HepG2 (cell line): ENCODE results near the gene SLCO2B1. TPM values are rescaled to one million over a fixed set of nuclear protein-coding genes. Genes with fewer than 3 reads are reported as not detected.

Source experiments
- CCDC6 ChIP-seq: sonication (generic); formaldehyde crosslinking; IDR thresholded peaks from 2 replicates; pipeline ENCODE4 v1.8.1; 2022; ENCODE audit warnings: mild to moderate bottlenecking, missing genetic modification reagents, moderate library complexity
- ELF3 ChIP-seq: IDR thresholded peaks from 2 replicates; pipeline ENCODE4 v1.6.1; 2016; ENCODE audit warnings: missing genetic modification reagents, missing compliant biosample characterization
- KLF9 ChIP-seq: IDR thresholded peaks from 2 replicates; pipeline ENCODE4 v1.6.1; 2016; ENCODE audit warnings: low read depth
- PRMT3 ChIP-seq: sonication (generic); formaldehyde crosslinking; IDR thresholded peaks from 2 replicates; pipeline ENCODE4 v1.8.1; 2022; ENCODE audit warnings: low read depth, mild to moderate bottlenecking, moderate library complexity, missing genetic modification reagents, borderline replicate concordance
- TOPORS ChIP-seq: sonication (generic); formaldehyde crosslinking; IDR thresholded peaks from 2 replicates; pipeline ENCODE4 v1.8.0; 2023; ENCODE audit warnings: mild to moderate bottlenecking, missing genetic modification reagents
- ZNF160 ChIP-seq: sonication (generic); formaldehyde crosslinking; IDR thresholded peaks from 2 replicates; pipeline ENCODE4 v1.8.0; 2022; ENCODE audit warnings: mild to moderate bottlenecking, inconsistent platforms, missing genetic modification reagents
- ZNF253 ChIP-seq: sonication (generic); formaldehyde crosslinking; IDR thresholded peaks from 2 replicates; pipeline ENCODE4 v1.8.0; 2022; ENCODE audit warnings: mild to moderate bottlenecking, missing genetic modification reagents, borderline replicate concordance
- ZNF260 ChIP-seq: sonication (generic); formaldehyde crosslinking; IDR thresholded peaks from 2 replicates; pipeline ENCODE4 v1.4.0; 2020; ENCODE audit warnings: missing genetic modification reagents, low read depth, mild to moderate bottlenecking, borderline replicate concordance
- ZNF567 ChIP-seq: sonication (generic); formaldehyde crosslinking; IDR thresholded peaks from 2 replicates; pipeline ENCODE4 v1.8.1; 2023; ENCODE audit warnings: mild to moderate bottlenecking, missing genetic modification reagents, borderline replicate concordance
- ZNF607 ChIP-seq: sonication (generic); formaldehyde crosslinking; IDR thresholded peaks from 2 replicates; pipeline ENCODE4 v1.5.1; 2020; ENCODE audit warnings: missing genetic modification reagents, mild to moderate bottlenecking, borderline replicate concordance
- ZNF652 ChIP-seq: IDR thresholded peaks from 2 replicates; pipeline ENCODE4 v1.6.1; 2016; ENCODE audit warnings: low read depth, borderline replicate concordance
- ZNF75D ChIP-seq: sonication (generic); formaldehyde crosslinking; IDR thresholded peaks from 2 replicates; pipeline ENCODE4 v1.8.1; 2023; ENCODE audit warnings: missing genetic modification reagents, mild to moderate bottlenecking, borderline replicate concordance
- polyA plus RNA-seq, 8 experiments: library from polyadenylated mRNA; depleted of rRNA in 3 of 8; stranded (reverse) in 7 of 8; unstranded in 1 of 8; fragments of >200 nt; fragmentation: Illumina TruSeq in 4 of 8; extraction: Trizol in 4 of 8; gene quantifications; 2 replicates each; pipeline versions ENCODE4 v1.2.1 to v1.2.3, GENCODE V29; 2011 to 2016; ENCODE audit warnings: low read depth in 4 of 8, missing spikeins in 1 of 8, mixed read lengths in 1 of 8; ENCODE audit not compliant: insufficient read depth in 1 of 8
- total RNA-seq, 5 experiments: library from RNA; depleted of rRNA; stranded (reverse); fragments of >200 nt; fragmentation: Illumina TruSeq; extraction: Trizol; gene quantifications; 2 replicates each; pipeline ENCODE4 v1.2.3, GENCODE V29; 2016; ENCODE audit warnings: low read depth in 1 of 5
- TF ChIP-seq, protein P1 (sequence below): sonication (generic); formaldehyde crosslinking; IDR thresholded peaks from 2 replicates; pipeline ENCODE4 v1.9.0; 2021; ENCODE audit warnings: missing genetic modification reagents, mild to moderate bottlenecking, borderline replicate concordance
- TF ChIP-seq, protein P2 (sequence below): sonication (generic); formaldehyde crosslinking; IDR thresholded peaks from 2 replicates; pipeline ENCODE4 v1.4.0; 2020; ENCODE audit warnings: low read depth, mild to moderate bottlenecking, missing genetic modification reagents
- TF ChIP-seq, protein P3 (sequence below): sonication (generic); formaldehyde crosslinking; IDR thresholded peaks from 2 replicates; pipeline ENCODE4 v1.9.0; 2021; ENCODE audit warnings: mild to moderate bottlenecking, missing genetic modification reagents
- TF ChIP-seq, protein P4 (sequence below): sonication (generic); formaldehyde crosslinking; IDR thresholded peaks from 2 replicates; pipeline ENCODE4 v1.8.0; 2022; ENCODE audit warnings: mild to moderate bottlenecking, missing genetic modification reagents, moderate library complexity
- TF ChIP-seq, protein P5 (sequence below): sonication (generic); formaldehyde crosslinking; IDR thresholded peaks from 2 replicates; pipeline ENCODE4 v1.4.0; 2020; ENCODE audit warnings: mild to moderate bottlenecking, missing genetic modification reagents
- TF ChIP-seq, protein P6 (sequence below): sonication (generic); formaldehyde crosslinking; IDR thresholded peaks from 2 replicates; pipeline ENCODE4 v1.4.0; 2020; ENCODE audit warnings: missing genetic modification reagents

SLCO2B1 gene
- total and polyA plus RNA-seq, 2 of the 13 experiments (the other 11 are each of a cell fraction or from before 2014, with no cell fraction given), result 15.3 to 19.8 TPM

DNA sequence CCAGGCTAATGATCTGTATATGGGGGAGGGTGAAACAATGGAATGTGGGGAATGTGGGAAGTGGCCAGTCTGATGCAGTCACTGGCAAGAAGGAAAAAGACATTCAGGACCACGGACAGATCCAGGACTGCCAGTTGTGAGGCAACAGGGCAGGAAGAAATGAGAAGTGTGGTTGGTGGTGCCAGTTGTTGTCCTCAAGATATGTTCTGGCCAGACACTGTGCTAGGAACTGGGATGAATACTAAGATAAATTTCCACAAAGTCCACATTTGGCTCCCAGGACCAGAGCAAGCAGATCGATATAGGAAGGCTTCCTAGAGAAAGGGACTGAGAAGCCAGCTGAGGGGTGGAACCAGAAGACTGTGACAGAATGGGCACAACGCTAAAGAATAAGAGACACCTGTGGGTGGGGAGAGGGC lies 82.9 kb downstream of the SLCO2B1 start (continued):
- TF ChIP-seq ZNF160 (CRISPR knock-in tag), result no peak
- no peak for TF ChIP-seq CCDC6
- TF ChIP-seq ZNF75D (CRISPR knock-in tag), result 0 out of 2 replicates have a peak, but pooled peaks have one; percentile 54
- TF ChIP-seq ZNF253, result no peak
- no peak for TF ChIP-seq KLF9 (CRISPR knock-in tag)
- TF ChIP-seq ZNF567, result no peak
- TF ChIP-seq, protein P1, sequence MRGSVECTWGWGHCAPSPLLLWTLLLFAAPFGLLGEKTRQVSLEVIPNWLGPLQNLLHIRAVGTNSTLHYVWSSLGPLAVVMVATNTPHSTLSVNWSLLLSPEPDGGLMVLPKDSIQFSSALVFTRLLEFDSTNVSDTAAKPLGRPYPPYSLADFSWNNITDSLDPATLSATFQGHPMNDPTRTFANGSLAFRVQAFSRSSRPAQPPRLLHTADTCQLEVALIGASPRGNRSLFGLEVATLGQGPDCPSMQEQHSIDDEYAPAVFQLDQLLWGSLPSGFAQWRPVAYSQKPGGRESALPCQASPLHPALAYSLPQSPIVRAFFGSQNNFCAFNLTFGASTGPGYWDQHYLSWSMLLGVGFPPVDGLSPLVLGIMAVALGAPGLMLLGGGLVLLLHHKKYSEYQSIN (CRISPR knock-in tag), result no peak
- 0 out of 2 replicates have a peak, but pooled peaks have one; percentile 44 for TF ChIP-seq ZNF607 (CRISPR knock-in tag)
- no peak for TF ChIP-seq TOPORS
- TF ChIP-seq, protein P2, sequence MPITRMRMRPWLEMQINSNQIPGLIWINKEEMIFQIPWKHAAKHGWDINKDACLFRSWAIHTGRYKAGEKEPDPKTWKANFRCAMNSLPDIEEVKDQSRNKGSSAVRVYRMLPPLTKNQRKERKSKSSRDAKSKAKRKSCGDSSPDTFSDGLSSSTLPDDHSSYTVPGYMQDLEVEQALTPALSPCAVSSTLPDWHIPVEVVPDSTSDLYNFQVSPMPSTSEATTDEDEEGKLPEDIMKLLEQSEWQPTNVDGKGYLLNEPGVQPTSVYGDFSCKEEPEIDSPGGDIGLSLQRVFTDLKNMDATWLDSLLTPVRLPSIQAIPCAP (CRISPR knock-in tag), result no peak
- peak; percentile 72 for TF ChIP-seq ELF3 (CRISPR knock-in tag)
- TF ChIP-seq PRMT3 (CRISPR knock-in tag), result no peak
- TF ChIP-seq ZNF260, result no peak
- TF ChIP-seq, protein P3, sequence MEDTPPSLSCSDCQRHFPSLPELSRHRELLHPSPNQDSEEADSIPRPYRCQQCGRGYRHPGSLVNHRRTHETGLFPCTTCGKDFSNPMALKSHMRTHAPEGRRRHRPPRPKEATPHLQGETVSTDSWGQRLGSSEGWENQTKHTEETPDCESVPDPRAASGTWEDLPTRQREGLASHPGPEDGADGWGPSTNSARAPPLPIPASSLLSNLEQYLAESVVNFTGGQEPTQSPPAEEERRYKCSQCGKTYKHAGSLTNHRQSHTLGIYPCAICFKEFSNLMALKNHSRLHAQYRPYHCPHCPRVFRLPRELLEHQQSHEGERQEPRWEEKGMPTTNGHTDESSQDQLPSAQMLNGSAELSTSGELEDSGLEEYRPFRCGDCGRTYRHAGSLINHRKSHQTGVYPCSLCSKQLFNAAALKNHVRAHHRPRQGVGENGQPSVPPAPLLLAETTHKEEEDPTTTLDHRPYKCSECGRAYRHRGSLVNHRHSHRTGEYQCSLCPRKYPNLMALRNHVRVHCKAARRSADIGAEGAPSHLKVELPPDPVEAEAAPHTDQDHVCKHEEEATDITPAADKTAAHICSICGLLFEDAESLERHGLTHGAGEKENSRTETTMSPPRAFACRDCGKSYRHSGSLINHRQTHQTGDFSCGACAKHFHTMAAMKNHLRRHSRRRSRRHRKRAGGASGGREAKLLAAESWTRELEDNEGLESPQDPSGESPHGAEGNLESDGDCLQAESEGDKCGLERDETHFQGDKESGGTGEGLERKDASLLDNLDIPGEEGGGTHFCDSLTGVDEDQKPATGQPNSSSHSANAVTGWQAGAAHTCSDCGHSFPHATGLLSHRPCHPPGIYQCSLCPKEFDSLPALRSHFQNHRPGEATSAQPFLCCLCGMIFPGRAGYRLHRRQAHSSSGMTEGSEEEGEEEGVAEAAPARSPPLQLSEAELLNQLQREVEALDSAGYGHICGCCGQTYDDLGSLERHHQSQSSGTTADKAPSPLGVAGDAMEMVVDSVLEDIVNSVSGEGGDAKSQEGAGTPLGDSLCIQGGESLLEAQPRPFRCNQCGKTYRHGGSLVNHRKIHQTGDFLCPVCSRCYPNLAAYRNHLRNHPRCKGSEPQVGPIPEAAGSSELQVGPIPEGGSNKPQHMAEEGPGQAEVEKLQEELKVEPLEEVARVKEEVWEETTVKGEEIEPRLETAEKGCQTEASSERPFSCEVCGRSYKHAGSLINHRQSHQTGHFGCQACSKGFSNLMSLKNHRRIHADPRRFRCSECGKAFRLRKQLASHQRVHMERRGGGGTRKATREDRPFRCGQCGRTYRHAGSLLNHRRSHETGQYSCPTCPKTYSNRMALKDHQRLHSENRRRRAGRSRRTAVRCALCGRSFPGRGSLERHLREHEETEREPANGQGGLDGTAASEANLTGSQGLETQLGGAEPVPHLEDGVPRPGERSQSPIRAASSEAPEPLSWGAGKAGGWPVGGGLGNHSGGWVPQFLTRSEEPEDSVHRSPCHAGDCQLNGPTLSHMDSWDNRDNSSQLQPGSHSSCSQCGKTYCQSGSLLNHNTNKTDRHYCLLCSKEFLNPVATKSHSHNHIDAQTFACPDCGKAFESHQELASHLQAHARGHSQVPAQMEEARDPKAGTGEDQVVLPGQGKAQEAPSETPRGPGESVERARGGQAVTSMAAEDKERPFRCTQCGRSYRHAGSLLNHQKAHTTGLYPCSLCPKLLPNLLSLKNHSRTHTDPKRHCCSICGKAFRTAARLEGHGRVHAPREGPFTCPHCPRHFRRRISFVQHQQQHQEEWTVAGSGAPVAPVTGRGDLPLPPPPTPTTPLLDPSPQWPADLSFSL, result no peak
- TF ChIP-seq, protein P4, sequence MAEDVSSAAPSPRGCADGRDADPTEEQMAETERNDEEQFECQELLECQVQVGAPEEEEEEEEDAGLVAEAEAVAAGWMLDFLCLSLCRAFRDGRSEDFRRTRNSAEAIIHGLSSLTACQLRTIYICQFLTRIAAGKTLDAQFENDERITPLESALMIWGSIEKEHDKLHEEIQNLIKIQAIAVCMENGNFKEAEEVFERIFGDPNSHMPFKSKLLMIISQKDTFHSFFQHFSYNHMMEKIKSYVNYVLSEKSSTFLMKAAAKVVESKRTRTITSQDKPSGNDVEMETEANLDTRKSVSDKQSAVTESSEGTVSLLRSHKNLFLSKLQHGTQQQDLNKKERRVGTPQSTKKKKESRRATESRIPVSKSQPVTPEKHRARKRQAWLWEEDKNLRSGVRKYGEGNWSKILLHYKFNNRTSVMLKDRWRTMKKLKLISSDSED, result no peak
- TF ChIP-seq ZNF652 (CRISPR knock-in tag), result no peak
- TF ChIP-seq, protein P5, sequence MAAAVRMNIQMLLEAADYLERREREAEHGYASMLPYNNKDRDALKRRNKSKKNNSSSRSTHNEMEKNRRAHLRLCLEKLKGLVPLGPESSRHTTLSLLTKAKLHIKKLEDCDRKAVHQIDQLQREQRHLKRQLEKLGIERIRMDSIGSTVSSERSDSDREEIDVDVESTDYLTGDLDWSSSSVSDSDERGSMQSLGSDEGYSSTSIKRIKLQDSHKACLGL (CRISPR knock-in tag), result no peak
- TF ChIP-seq, protein P6, sequence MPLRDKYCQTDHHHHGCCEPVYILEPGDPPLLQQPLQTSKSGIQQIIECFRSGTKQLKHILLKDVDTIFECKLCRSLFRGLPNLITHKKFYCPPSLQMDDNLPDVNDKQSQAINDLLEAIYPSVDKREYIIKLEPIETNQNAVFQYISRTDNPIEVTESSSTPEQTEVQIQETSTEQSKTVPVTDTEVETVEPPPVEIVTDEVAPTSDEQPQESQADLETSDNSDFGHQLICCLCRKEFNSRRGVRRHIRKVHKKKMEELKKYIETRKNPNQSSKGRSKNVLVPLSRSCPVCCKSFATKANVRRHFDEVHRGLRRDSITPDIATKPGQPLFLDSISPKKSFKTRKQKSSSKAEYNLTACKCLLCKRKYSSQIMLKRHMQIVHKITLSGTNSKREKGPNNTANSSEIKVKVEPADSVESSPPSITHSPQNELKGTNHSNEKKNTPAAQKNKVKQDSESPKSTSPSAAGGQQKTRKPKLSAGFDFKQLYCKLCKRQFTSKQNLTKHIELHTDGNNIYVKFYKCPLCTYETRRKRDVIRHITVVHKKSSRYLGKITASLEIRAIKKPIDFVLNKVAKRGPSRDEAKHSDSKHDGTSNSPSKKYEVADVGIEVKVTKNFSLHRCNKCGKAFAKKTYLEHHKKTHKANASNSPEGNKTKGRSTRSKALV (CRISPR knock-in tag), result 0 out of 2 replicates have a peak, but pooled peaks have one; percentile 35
